IMR-90 (cell line): ENCODE measurements around the gene ZMAT5. TPM values are rescaled to one million over a fixed set of nuclear protein-coding genes. Genes with fewer than 3 reads are reported as not detected.

Source experiments
- ATAC-seq: fragments of 200-7000 bp; cut with Tn5 transposase; 2 replicates; pipeline ENCODE4 v1.9.1; 2020; ENCODE audit warnings: low read depth, mild to moderate bottlenecking, moderate library complexity
- BruUV-seq: library from RNA; stranded (reverse); fragments of 400-500 nt; replicated peaks from 2 replicates; lab custom pipeline; 2021; lab: Mats Ljungman, UMichigan
- CTCF ChIA-PET: fragments of 300-600 bp; formaldehyde crosslinking; extraction: SDS; loops from one replicate; lab custom pipeline; 2021; ENCODE audit warnings: antibody characterized with exemption; lab: Yijun Ruan, JAX
- POLR2A ChIA-PET: fragments of 300-600 bp; sonication (Branson Sonifier 250); formaldehyde crosslinking; loops from one replicate; lab custom pipeline; 2022; ENCODE audit warnings: antibody characterized with exemption; ENCODE audit not compliant: unreplicated experiment; lab: Charles Lee
- DNase-seq: peaks from one replicate; pipeline ENCODE4 v3.0.0; 2013
- H2AFZ ChIP-seq: replicated peaks from 2 replicates; pipeline ENCODE3; 2013; ENCODE audit warnings: low read length, mild to moderate bottlenecking; ENCODE audit not compliant: poor library complexity
- H2AK5ac ChIP-seq: 2 replicates; pipeline ENCODE4 v1.6.1; 2013; ENCODE audit warnings: low read depth, low read length, inconsistent platforms
- H2AK9ac ChIP-seq: replicated peaks from 2 replicates; pipeline ENCODE3; 2013; ENCODE audit warnings: mild to moderate bottlenecking, low read depth, low read length, moderate library complexity; ENCODE audit not compliant: poor library complexity
- H2BK120ac ChIP-seq: 2 replicates; pipeline ENCODE4 v1.6.1; 2013; ENCODE audit warnings: low read depth, low read length, inconsistent platforms
- H2BK15ac ChIP-seq: 3 replicates; pipeline ENCODE4 v1.6.1; 2013; ENCODE audit warnings: low read depth, low read length, inconsistent platforms
- H2BK20ac ChIP-seq: 2 replicates; pipeline ENCODE4 v1.6.1; 2013; ENCODE audit warnings: low read depth, mild to moderate bottlenecking, inconsistent platforms, low read length, moderate library complexity
- H2BK5ac ChIP-seq: 2 replicates; pipeline ENCODE4 v1.6.1; 2013; ENCODE audit warnings: mild to moderate bottlenecking, low read depth, low read length, inconsistent platforms; ENCODE audit not compliant: poor library complexity, severe bottlenecking
- H3K14ac ChIP-seq: replicated peaks from 2 replicates; pipeline ENCODE4 v1.6.1; 2013; ENCODE audit warnings: low read depth, low read length, inconsistent platforms
- H3K18ac ChIP-seq: 2 replicates; pipeline ENCODE4 v1.6.1; 2013; ENCODE audit warnings: low read depth, low read length, control low read depth
- H3K23ac ChIP-seq: 2 replicates; pipeline ENCODE4 v1.6.1; 2013; ENCODE audit warnings: low read depth, low read length, inconsistent platforms
- H3K27ac ChIP-seq: 2 replicates; pipeline ENCODE4 v1.5.1; 2013; ENCODE audit warnings: mild to moderate bottlenecking, control low read depth, low read length; ENCODE audit not compliant: insufficient read depth
- H3K27me3 ChIP-seq: 2 replicates; pipeline ENCODE4 v1.6.1; 2013; ENCODE audit warnings: low read length; ENCODE audit not compliant: control insufficient read depth, insufficient read depth
- H3K36me3 ChIP-seq: 2 replicates; pipeline ENCODE4 v1.6.1; 2013; ENCODE audit warnings: low read length, mixed read lengths; ENCODE audit not compliant: control insufficient read depth, insufficient read depth
- H3K4ac ChIP-seq: 2 replicates; pipeline ENCODE4 v1.6.1; 2013; ENCODE audit warnings: low read depth, low read length, inconsistent platforms
- H3K4me1 ChIP-seq: 2 replicates; pipeline ENCODE4 v1.6.1; 2013; ENCODE audit warnings: low read length, mixed read lengths; ENCODE audit not compliant: control insufficient read depth, insufficient read depth
- H3K4me2 ChIP-seq: 2 replicates; pipeline ENCODE4 v1.6.1; 2013; ENCODE audit warnings: low read depth, mild to moderate bottlenecking, control low read depth, low read length, moderate library complexity
- H3K4me3 ChIP-seq: 2 replicates; pipeline ENCODE4 v1.5.1; 2013; ENCODE audit warnings: low read depth, mild to moderate bottlenecking, control low read depth, low read length, moderate library complexity; ENCODE audit not compliant: insufficient read depth
- H3K56ac ChIP-seq: 2 replicates; pipeline ENCODE4 v1.6.1; 2013; ENCODE audit warnings: low read length, inconsistent platforms; ENCODE audit not compliant: insufficient read depth; ENCODE audit errors: extremely low read depth
- H3K79me1 ChIP-seq, 2 experiments: 2 replicates each; pipeline ENCODE4 v1.6.1; 2013; ENCODE audit warnings: low read length in 2 of 2, inconsistent platforms in 1 of 2, low read depth in 1 of 2
- H3K9ac ChIP-seq: 2 replicates; pipeline ENCODE4 v1.6.1; 2013; ENCODE audit warnings: low read depth, low read length, control low read depth
- H3K9me1 ChIP-seq: 2 replicates; pipeline ENCODE4 v1.6.1; 2013; ENCODE audit warnings: low read length, inconsistent platforms; ENCODE audit not compliant: insufficient read depth
- H3K9me3 ChIP-seq: 2 replicates; pipeline ENCODE4 v1.6.1; 2013; ENCODE audit warnings: low read length; ENCODE audit not compliant: control insufficient read depth, insufficient read depth
- H4K20me1 ChIP-seq: 2 replicates; pipeline ENCODE4 v1.6.1; 2013; ENCODE audit warnings: low read length, inconsistent platforms; ENCODE audit not compliant: insufficient read depth
- H4K5ac ChIP-seq: 2 replicates; pipeline ENCODE4 v1.6.1; 2013; ENCODE audit warnings: mild to moderate bottlenecking, low read depth, low read length, control low read depth
- H4K8ac ChIP-seq, 2 experiments: 2 replicates each; pipeline ENCODE4 v1.6.1; 2013; ENCODE audit warnings: low read depth in 2 of 2, low read length in 2 of 2, control low read depth in 1 of 2, inconsistent platforms in 1 of 2
- H4K91ac ChIP-seq: 2 replicates; pipeline ENCODE4 v1.6.1; 2013; ENCODE audit warnings: low read depth, low read length, inconsistent platforms; ENCODE audit not compliant: insufficient read depth
- BHLHE40 ChIP-seq: fragments of 150-350 bp; IDR thresholded peaks from 2 replicates; pipeline ENCODE4 v1.6.1; 2016; ENCODE audit warnings: mild to moderate bottlenecking, low read depth, low read length
- CEBPB ChIP-seq: IDR thresholded peaks from 2 replicates; pipeline ENCODE4 v1.6.1; 2012; ENCODE audit warnings: low read depth, low read length, improper control_type of control experiment
- CHD1 ChIP-seq: IDR thresholded peaks from 2 replicates; pipeline ENCODE4 v1.6.1; 2012; ENCODE audit warnings: low read depth, low read length, improper control_type of control experiment
- CTCF ChIP-seq: conservative IDR thresholded peaks from 2 replicates; pipeline ENCODE4 v1.5.1; 2012; ENCODE audit warnings: mild to moderate bottlenecking, low read depth, low read length, improper control_type of control experiment
- ELK1 ChIP-seq: fragments of 150-350 bp; IDR thresholded peaks from 2 replicates; pipeline ENCODE4 v1.6.1; 2016; ENCODE audit warnings: low read depth, mild to moderate bottlenecking, low read length, moderate library complexity, borderline replicate concordance
- FOS ChIP-seq: fragments of 150-350 bp; IDR thresholded peaks from 2 replicates; pipeline ENCODE4 v1.6.1; 2016; ENCODE audit warnings: low read depth, low read length
- MAFK ChIP-seq: IDR thresholded peaks from 2 replicates; pipeline ENCODE4 v1.6.1; 2012; ENCODE audit warnings: low read depth, low read length, improper control_type of control experiment
- MAZ ChIP-seq: IDR thresholded peaks from 2 replicates; pipeline ENCODE4 v1.6.1; 2012; ENCODE audit warnings: low read depth, mild to moderate bottlenecking, low read length, improper control_type of control experiment, moderate library complexity, borderline replicate concordance
- NFE2L2 ChIP-seq: fragments of 150-350 bp; IDR thresholded peaks from 2 replicates; pipeline ENCODE4 v1.6.1; 2016; ENCODE audit warnings: low read depth, mild to moderate bottlenecking, low read length
- POLR2A ChIP-seq: IDR thresholded peaks from 2 replicates; pipeline ENCODE4 v1.6.1; 2012; ENCODE audit warnings: mild to moderate bottlenecking, low read depth, low read length
- RAD21 ChIP-seq: IDR thresholded peaks from 2 replicates; pipeline ENCODE4 v1.6.1; 2012; ENCODE audit warnings: low read length, improper control_type of control experiment
- RFX5 ChIP-seq: IDR thresholded peaks from 2 replicates; pipeline ENCODE4 v1.8.0; 2012; ENCODE audit warnings: low read depth, mild to moderate bottlenecking, low read length, moderate library complexity
- USF2 ChIP-seq: fragments of 150-350 bp; IDR thresholded peaks from 2 replicates; pipeline ENCODE4 v1.6.1; 2017; ENCODE audit warnings: mild to moderate bottlenecking, antibody characterized with exemption, low read length, low read depth
- WGBS, 2 experiments: methylation state at CpG; one replicate each; pipeline versions ENCODE4 v1.1.5 to v1.1.7; 2013; ENCODE audit warnings: missing lambda C conversion rate in 2 of 2; ENCODE audit not compliant: insufficient read length in 1 of 2; ENCODE audit errors: extremely low coverage in 2 of 2; 5-methylcytosine and 5-hydroxymethylcytosine counted together
- dilution Hi-C: fragments of 300-500 bp; cut with HindIII; formaldehyde crosslinking; loops from one replicate; pipeline ENCODE4 v1.14.3; 2018; ENCODE audit warnings: low sequenced_read_pairs; ENCODE audit not compliant: unreplicated experiment
- in situ Hi-C: fragments of 300-500 bp; cut with MboI; formaldehyde crosslinking; loops from 3 replicates; pipeline ENCODE4 v1.14.3; 2019; ENCODE audit warnings: low sequenced_read_pairs, inconsistent platforms, mixed read lengths
- intact Hi-C: fragments of 100-400 bp; cut with micrococcal nuclease; formaldehyde crosslinking; loops from 2 replicates; pipeline ENCODE4 v1.10.0; 2022
- polyA plus RNA-seq, 3 experiments: library from polyadenylated mRNA; depleted of rRNA; stranded (reverse); fragments of >200 nt; gene quantifications; 2 replicates each; pipeline ENCODE4 v1.2.3, GENCODE V29; 2012; ENCODE audit warnings: low replicate concordance in 1 of 3
- total RNA-seq: library from RNA; depleted of rRNA; stranded (reverse); fragments of >200 nt; gene quantifications from 2 replicates; pipeline ENCODE4 v1.2.3, GENCODE V29; 2012

ZMAT5 gene
- total and polyA plus RNA-seq, 2 of the 4 experiments (the other 2 are of a cell fraction), result 21.7 to 31.8 TPM

- Histone ChIP-seq H4K8ac (no peak overlapping the region), H3K27me3 (no peaks in the 10 kb centered on the region), H3K4ac (no peak overlapping the region), H2BK15ac (no peak overlapping the region), H3K4me3 (no peak overlapping the region), H3K18ac (no peak overlapping the region), H2BK120ac (no peak overlapping the region), H3K23ac (no peak overlapping the region), H3K56ac (no peak overlapping the region), H2AK9ac (no peak overlapping the region), H4K20me1 (no peaks in the 10 kb centered on the region), H3K4me1 (no peaks in the 10 kb centered on the region), H3K79me1 (no peaks in the 10 kb centered on the region), H2AK5ac (no peak overlapping the region), H3K4me2 (no peak overlapping the region), H3K27ac (no peak overlapping the region), H4K91ac (no peak overlapping the region), H3K9me3 (no peaks in the 10 kb centered on the region), H3K9ac (no peak overlapping the region), H2BK20ac (no peak overlapping the region), H2AFZ (no peak overlapping the region), H3K36me3 (peaks cover 16% of the 10 kb centered on the region), H2BK5ac (no peak overlapping the region), H4K5ac (no peak overlapping the region), H3K14ac (no peak overlapping the region), H3K9me1 (no peaks in the 10 kb centered on the region)
- CTCF ChIA-PET, result no interaction called here
- TF ChIP-seq MAZ, result no peak
- no peak for TF ChIP-seq FOS
- no peak for TF ChIP-seq ELK1
- no peak for TF ChIP-seq RFX5
- no peak for TF ChIP-seq BHLHE40
- no peak for TF ChIP-seq CTCF
- no peak for TF ChIP-seq MAFK
- TF ChIP-seq RAD21, result no peak
- no peak for TF ChIP-seq CHD1
- TF ChIP-seq CEBPB, result no peak
- TF ChIP-seq USF2, result no peak
- no peak for TF ChIP-seq POLR2A
- TF ChIP-seq NFE2L2, result no peak
- dilution Hi-C loops, result no loop called here
- POLR2A ChIA-PET, result no interaction called here
- ATAC-seq, result no peak
- no TSS peak for BruUV-seq
- intact Hi-C loops, result no loop called here
- DNase-seq, result no peak
- WGBS, 2 experiments, result 76% methylated on average over 12 of the region's 22 CpGs; no CpG with 5 or more reads in 1 of the 2 experiments
- in situ Hi-C loops, result no loop called here
These were observed 29.3 kb downstream of the ZMAT5 start for GRCh38 chr22:29737251-29738117.
